ENCODE measurements around the gene CACNA2D4. TPM values are rescaled to one million over a fixed set of nuclear protein-coding genes. Genes with fewer than 3 reads are reported as not detected.

CACNA2D4 gene
- polyA plus RNA-seq, 3 donors: 17.8 to 87.7 (median 22.1) TPM

DNA sequence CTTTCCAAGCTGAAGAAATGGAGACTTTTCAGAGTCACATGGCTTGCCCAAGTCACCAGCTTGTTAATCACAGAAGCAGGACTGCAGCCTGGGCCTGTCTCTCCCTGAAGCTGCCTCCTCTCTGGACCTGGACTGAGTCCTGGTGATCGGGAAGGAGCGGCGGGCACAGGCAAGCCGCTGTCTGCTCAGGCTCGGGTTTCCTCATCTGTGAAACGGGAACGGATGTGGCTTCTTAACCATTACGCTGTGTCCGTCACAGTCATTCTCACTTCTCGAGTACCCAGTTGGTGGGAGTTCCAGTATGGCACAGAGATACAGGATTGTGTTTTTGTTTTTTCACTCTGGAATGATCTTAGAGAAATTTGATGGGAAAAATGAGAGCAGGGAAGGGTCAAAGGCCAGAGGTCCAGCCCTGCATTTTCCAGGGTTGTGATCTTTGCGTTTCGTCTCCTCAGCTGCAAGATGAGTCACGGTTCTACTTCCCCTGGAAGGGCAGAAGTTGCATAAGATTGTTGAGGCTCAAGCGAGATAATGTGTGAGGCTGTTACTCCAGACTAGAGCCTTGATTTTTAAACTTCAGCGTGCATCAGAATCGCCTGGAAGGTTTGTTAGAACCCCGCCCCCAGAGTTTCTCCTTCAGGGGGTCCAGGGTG lies 105.7 kb downstream of the CACNA2D4 start:
- Histone ChIP-seq H3K9ac (ENCODE audit: insufficient read depth, low read length, poor library complexity, severe bottlenecking) (peak overlapping the region; percentile 63), H3K36me3 (replicated peaks in 1 of 2; ENCODE audit: control insufficient read depth in 1 of 2, insufficient read depth in 2 of 2, low read length in 2 of 2) (no peaks in the 10 kb centered on the region), H4K20me1 (ENCODE audit: insufficient read depth, low read length) (no peaks in the 10 kb centered on the region), H3K9me3 (replicated peaks in 1 of 2; ENCODE audit: control insufficient read depth in 1 of 2, insufficient read depth in 1 of 2, low read length in 2 of 2) (no peaks in the 10 kb centered on the region), H3K79me2 (ENCODE audit: insufficient read depth, low read length) (peaks cover 21% of the 10 kb centered on the region), H3K27ac (ENCODE audit: low read depth in 1 of 2, low read length in 2 of 2) (peak overlapping the region; percentile 94 to 98), H3K4me1 (ENCODE audit: control insufficient read depth in 1 of 2, insufficient read depth in 2 of 2, low read length in 2 of 2) (peaks cover 76 to 86% of the 10 kb centered on the region in 2 donors), H2AFZ (ENCODE audit: insufficient read depth, low read depth, low read length, poor library complexity, severe bottlenecking) (peak overlapping the region; percentile 52), H3K4me3 (replicated peaks in 1 of 3; ENCODE audit: low read depth in 2 of 3, low read length in 3 of 3) (peak overlapping the region in 1 of 3 experiments; percentile 69), H3K4me2 (replicated peaks; ENCODE audit: extremely low read depth, low read length, poor library complexity, severe bottlenecking) (peak overlapping the region; percentile 69), H3K27me3 (ENCODE audit: control insufficient read depth in 2 of 2, insufficient read depth in 2 of 2, low read length in 2 of 2) (no peaks in the 10 kb centered on the region)
- intact Hi-C loops (cut with micrococcal nuclease): loop anchor here in 1 of 2 donors (10.0 kb wide), 1 partner anchor 532 kb away; no protein-coding TSS in a partner anchor
- H3K27ac Mint-ChIP-seq: peak overlapping the region; percentile 98 to 100 (median 100)
- peak overlapping the region; percentile 47 to 84 for H3K4me3 Mint-ChIP-seq
- H3K27me3 Mint-ChIP-seq (ENCODE audit: low read depth in 3 of 3): peaks cover 2 to 3% (median 3%) of the 10 kb centered on the region in 3 donors
- peaks cover 81% of the 10 kb centered on the region for H3K4me1 Mint-ChIP-seq
- peak; percentile 87 to 94 (median 91) for DNase-seq
- TF ChIP-seq, protein P1, sequence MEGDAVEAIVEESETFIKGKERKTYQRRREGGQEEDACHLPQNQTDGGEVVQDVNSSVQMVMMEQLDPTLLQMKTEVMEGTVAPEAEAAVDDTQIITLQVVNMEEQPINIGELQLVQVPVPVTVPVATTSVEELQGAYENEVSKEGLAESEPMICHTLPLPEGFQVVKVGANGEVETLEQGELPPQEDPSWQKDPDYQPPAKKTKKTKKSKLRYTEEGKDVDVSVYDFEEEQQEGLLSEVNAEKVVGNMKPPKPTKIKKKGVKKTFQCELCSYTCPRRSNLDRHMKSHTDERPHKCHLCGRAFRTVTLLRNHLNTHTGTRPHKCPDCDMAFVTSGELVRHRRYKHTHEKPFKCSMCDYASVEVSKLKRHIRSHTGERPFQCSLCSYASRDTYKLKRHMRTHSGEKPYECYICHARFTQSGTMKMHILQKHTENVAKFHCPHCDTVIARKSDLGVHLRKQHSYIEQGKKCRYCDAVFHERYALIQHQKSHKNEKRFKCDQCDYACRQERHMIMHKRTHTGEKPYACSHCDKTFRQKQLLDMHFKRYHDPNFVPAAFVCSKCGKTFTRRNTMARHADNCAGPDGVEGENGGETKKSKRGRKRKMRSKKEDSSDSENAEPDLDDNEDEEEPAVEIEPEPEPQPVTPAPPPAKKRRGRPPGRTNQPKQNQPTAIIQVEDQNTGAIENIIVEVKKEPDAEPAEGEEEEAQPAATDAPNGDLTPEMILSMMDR (IDR thresholded peaks at IDR 0.05): no peak
- H3K36me3 Mint-ChIP-seq: peaks cover 10 to 14% of the 10 kb centered on the region in 2 donors
- under 1% methylated on average over 15 of the region's 17 CpGs for WGBS (ENCODE audit: insufficient coverage)
- H3K9me3 Mint-ChIP-seq: peaks cover 0 to 4% (median 1%) of the 10 kb centered on the region in 7 donors

DNA sequence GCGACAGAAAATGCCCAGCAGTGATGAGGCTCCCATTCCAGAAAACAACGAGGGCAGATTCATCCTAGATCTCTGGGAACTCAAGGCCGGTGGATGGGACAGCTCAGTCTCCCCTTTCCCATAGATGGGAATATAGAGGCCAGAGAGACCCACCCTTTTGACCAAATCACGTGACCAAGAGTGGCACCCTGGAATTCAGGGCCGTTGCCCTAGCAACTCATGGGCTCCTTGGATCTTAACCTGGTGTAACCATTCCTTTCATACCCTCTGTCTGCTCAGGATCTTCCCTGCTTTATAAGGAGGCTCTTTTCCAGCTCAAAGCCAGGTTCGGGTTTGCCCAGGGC lies 106.5 kb downstream of the CACNA2D4 start:
- H3K4me3 ChIP-seq (replicated peaks in 1 of 3; ENCODE audit: low read depth in 2 of 3, low read length in 3 of 3): peak overlapping the region in 2 of 3 experiments; percentile 37 to 69
- H3K4me3 Mint-ChIP-seq: peak overlapping the region; percentile 57 to 65
- peak overlapping the region; percentile 98 to 100 (median 100) for H3K27ac Mint-ChIP-seq
- peaks cover 0 to 4% (median 0%) of the 10 kb centered on the region in 7 donors for H3K9me3 Mint-ChIP-seq
- TF ChIP-seq, protein P1 (IDR thresholded peaks at IDR 0.05): no peak
- DNase-seq: no peak
- peak overlapping the region; percentile 33 for H2AFZ ChIP-seq (ENCODE audit: insufficient read depth, low read depth, low read length, poor library complexity, severe bottlenecking)
- peaks cover 0 to 3% (median 2%) of the 10 kb centered on the region in 3 donors for H3K27me3 Mint-ChIP-seq (ENCODE audit: low read depth in 3 of 3)
- H4K20me1 ChIP-seq (ENCODE audit: insufficient read depth, low read length): no peaks in the 10 kb centered on the region
- peaks cover 89% of the 10 kb centered on the region for H3K4me1 Mint-ChIP-seq
- peak overlapping the region; percentile 63 for H3K9ac ChIP-seq (ENCODE audit: insufficient read depth, low read length, poor library complexity, severe bottlenecking)
- H3K36me3 Mint-ChIP-seq: peaks cover 10% of the 10 kb centered on the region in 2 donors
- H3K4me2 ChIP-seq (replicated peaks; ENCODE audit: extremely low read depth, low read length, poor library complexity, severe bottlenecking): peak overlapping the region; percentile 69
- H3K4me1 ChIP-seq (ENCODE audit: control insufficient read depth in 1 of 2, insufficient read depth in 2 of 2, low read length in 2 of 2): peaks cover 81 to 95% of the 10 kb centered on the region in 2 donors
- peak overlapping the region; percentile 94 to 98 for H3K27ac ChIP-seq (ENCODE audit: low read depth in 1 of 2, low read length in 2 of 2)
- H3K9me3 ChIP-seq (replicated peaks in 1 of 2; ENCODE audit: control insufficient read depth in 1 of 2, insufficient read depth in 1 of 2, low read length in 2 of 2): no peaks in the 10 kb centered on the region
- peaks cover 21% of the 10 kb centered on the region for H3K79me2 ChIP-seq (ENCODE audit: insufficient read depth, low read length)
- no peaks in the 10 kb centered on the region for H3K36me3 ChIP-seq (replicated peaks in 1 of 2; ENCODE audit: control insufficient read depth in 1 of 2, insufficient read depth in 2 of 2, low read length in 2 of 2)
- no peaks in the 10 kb centered on the region for H3K27me3 ChIP-seq (ENCODE audit: control insufficient read depth in 2 of 2, insufficient read depth in 2 of 2, low read length in 2 of 2)
- intact Hi-C loops (cut with micrococcal nuclease): loop anchor here (2.0 to 10.0 kb wide), 2 partner anchors 15 to 533 kb away; no protein-coding TSS in a partner anchor
- WGBS (ENCODE audit: insufficient coverage): 63% methylated on average over 4 of the region's 6 CpGs
